Measurements from ENCODE around the gene DNAH1.

DNA sequence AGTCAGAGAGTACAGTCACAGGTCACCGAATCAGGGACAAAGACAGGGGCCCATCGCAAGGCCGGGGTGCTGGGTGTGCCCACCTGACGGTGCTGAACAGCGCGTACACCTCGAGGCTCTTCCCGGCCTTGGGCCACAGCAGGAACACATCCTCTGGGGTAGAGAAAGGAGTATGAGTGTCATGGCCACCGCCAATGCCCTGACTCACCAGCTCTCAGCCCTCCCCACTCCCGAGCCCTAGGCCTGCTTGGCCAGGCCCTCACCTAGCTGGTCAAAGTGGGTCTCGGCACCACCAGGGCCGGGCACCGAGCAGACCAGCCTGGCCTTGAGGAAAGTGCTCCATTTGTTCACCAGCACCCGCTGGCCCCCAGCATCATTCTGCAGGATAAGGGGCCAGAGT, 124.6 kb downstream of the DNAH1 start:
- TF ChIP-seq, protein P1, sequence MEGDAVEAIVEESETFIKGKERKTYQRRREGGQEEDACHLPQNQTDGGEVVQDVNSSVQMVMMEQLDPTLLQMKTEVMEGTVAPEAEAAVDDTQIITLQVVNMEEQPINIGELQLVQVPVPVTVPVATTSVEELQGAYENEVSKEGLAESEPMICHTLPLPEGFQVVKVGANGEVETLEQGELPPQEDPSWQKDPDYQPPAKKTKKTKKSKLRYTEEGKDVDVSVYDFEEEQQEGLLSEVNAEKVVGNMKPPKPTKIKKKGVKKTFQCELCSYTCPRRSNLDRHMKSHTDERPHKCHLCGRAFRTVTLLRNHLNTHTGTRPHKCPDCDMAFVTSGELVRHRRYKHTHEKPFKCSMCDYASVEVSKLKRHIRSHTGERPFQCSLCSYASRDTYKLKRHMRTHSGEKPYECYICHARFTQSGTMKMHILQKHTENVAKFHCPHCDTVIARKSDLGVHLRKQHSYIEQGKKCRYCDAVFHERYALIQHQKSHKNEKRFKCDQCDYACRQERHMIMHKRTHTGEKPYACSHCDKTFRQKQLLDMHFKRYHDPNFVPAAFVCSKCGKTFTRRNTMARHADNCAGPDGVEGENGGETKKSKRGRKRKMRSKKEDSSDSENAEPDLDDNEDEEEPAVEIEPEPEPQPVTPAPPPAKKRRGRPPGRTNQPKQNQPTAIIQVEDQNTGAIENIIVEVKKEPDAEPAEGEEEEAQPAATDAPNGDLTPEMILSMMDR (IDR thresholded peaks at IDR 0.05) = no peak
- no peak for TF ChIP-seq EZH2 (IDR thresholded peaks at IDR 0.05; ENCODE audit: borderline replicate concordance, insufficient read depth, low read depth, low read length, poor library complexity, severe bottlenecking)
